OCI-LY1 (cell line): ENCODE data around the gene MYO18A.

ENCODE experiments used
- H2AFZ ChIP-seq: fragments of 200-600 bp; sonication (generic), shearing (Covaris generic); 2 replicates; pipeline ENCODE4 v1.6.0; 2014; ENCODE audit warnings: antibody characterized with exemption, mild to moderate bottlenecking, low read length
- H3F3A ChIP-seq: fragments of 200-600 bp; sonication (generic), shearing (Covaris generic); 2 replicates; pipeline ENCODE4 v1.6.0; 2014; ENCODE audit warnings: mild to moderate bottlenecking, antibody characterized with exemption, low read length, moderate library complexity; ENCODE audit not compliant: insufficient read depth
- H3K27ac ChIP-seq: fragments of 200-600 bp; sonication (generic); 2 replicates; pipeline ENCODE4 v1.5.1; 2014; ENCODE audit warnings: low read length, mixed run types, mild to moderate bottlenecking, low read depth; ENCODE audit not compliant: poor library complexity, severe bottlenecking
- H3K27me3 ChIP-seq: fragments of 200-600 bp; sonication (generic); 2 replicates; pipeline ENCODE4 v1.6.0; 2014; ENCODE audit warnings: antibody characterized with exemption, mild to moderate bottlenecking, low read length, moderate library complexity; ENCODE audit not compliant: insufficient read depth
- H3K36me3 ChIP-seq: fragments of 200-600 bp; sonication (generic); 2 replicates; pipeline ENCODE4 v1.6.1; 2014; ENCODE audit warnings: mild to moderate bottlenecking, antibody characterized with exemption, low read length, moderate library complexity, mixed read lengths; ENCODE audit not compliant: insufficient read depth
- H3K4me1 ChIP-seq: fragments of 200-600 bp; sonication (generic); 2 replicates; pipeline ENCODE4 v1.5.1; 2014; ENCODE audit warnings: mild to moderate bottlenecking, low read length, moderate library complexity; ENCODE audit not compliant: insufficient read depth, severe bottlenecking
- H3K4me2 ChIP-seq: fragments of 200-600 bp; sonication (generic), shearing (Covaris generic); 2 replicates; pipeline ENCODE4 v1.6.1; 2014; ENCODE audit warnings: low read length
- H3K4me3 ChIP-seq: fragments of 200-600 bp; sonication (generic); 2 replicates; pipeline ENCODE4 v1.5.1; 2014; ENCODE audit warnings: low read length, low read depth, mild to moderate bottlenecking, mixed read lengths; ENCODE audit not compliant: poor library complexity, severe bottlenecking
- H3K79me2 ChIP-seq: fragments of 200-600 bp; shearing (Covaris generic); 2 replicates; pipeline ENCODE4 v1.6.1; 2016; ENCODE audit warnings: mixed run types, low read length, mixed read lengths; ENCODE audit not compliant: insufficient read depth
- H3K9ac ChIP-seq: fragments of 200-600 bp; sonication (generic), shearing (Covaris generic); 2 replicates; pipeline ENCODE4 v1.6.1; 2014; ENCODE audit warnings: mild to moderate bottlenecking, low read length, mixed read lengths
- H3K9me2 ChIP-seq: fragments of 200-600 bp; sonication (generic), shearing (Covaris generic); 2 replicates; pipeline ENCODE4 v1.6.1; 2014; ENCODE audit warnings: low read depth, mild to moderate bottlenecking, low read length, mixed read lengths
- H3K9me3 ChIP-seq: fragments of 200-600 bp; shearing (Covaris generic); 2 replicates; pipeline ENCODE4 v1.6.1; 2014; ENCODE audit warnings: low read length, mixed read lengths
- H4K20me1 ChIP-seq: fragments of 200-600 bp; sonication (generic), shearing (Covaris generic); 2 replicates; pipeline ENCODE4 v1.6.0; 2016; ENCODE audit warnings: mild to moderate bottlenecking, low read length; ENCODE audit not compliant: insufficient read depth
- EZH2 ChIP-seq: fragments of 200-600 bp; sonication (generic), shearing (Covaris generic); IDR thresholded peaks from 2 replicates; pipeline ENCODE4 v1.8.0; 2017; ENCODE audit warnings: borderline replicate concordance, mixed run types, mild to moderate bottlenecking, antibody characterized with exemption, low read length, moderate library complexity, mixed read lengths
- TF ChIP-seq, protein P1 (sequence below): fragments of 200-600 bp; sonication (generic), shearing (Covaris generic); IDR thresholded peaks from 2 replicates; pipeline ENCODE4 v1.5.1; 2017; ENCODE audit warnings: mild to moderate bottlenecking, antibody characterized with exemption, low read length, moderate library complexity, mixed read lengths

Gene MYO18A

DNA sequence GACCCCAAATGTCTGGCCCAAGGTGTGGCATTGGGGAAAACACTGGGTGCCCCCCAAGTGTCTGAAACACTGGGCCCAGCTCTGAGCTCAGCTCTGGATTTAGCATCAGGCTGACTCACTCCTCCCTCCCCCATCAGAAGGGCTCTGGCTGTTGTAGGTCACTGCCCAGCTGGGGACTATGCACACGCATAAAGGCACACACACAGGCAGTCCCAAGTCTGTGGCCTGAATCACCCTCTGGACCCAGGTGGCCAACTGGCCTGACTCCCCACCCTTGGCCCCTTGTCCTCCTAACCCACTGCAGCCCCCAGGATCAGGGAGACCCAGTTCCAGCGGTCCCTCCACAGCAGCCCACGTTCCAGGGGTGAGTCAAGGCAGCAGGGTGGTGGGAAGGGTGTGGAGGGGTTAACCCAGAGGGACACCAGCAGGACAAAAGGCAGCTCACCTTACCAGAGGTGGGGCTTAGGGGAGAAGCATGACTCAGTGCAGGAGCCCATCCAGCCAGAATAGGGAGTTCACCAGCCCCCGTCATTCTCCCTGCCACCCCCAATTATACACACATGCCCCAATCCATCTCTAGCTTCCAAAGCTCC is 47.0 kb downstream of the MYO18A start:
- H4K20me1 ChIP-seq, result no peaks in the 10 kb centered on the region
- no peaks in the 10 kb centered on the region for H3K36me3 ChIP-seq
- H3K4me1 ChIP-seq, result peaks cover 5% of the 10 kb centered on the region
- no peaks in the 10 kb centered on the region for H3K9me2 ChIP-seq
- H2AFZ ChIP-seq, result no peak overlapping the region
- no peak overlapping the region for H3K4me2 ChIP-seq
- no peak overlapping the region for H3K4me3 ChIP-seq
- no peak overlapping the region for H3K9ac ChIP-seq
- H3F3A ChIP-seq, result no peaks in the 10 kb centered on the region
- no peaks in the 10 kb centered on the region for H3K27me3 ChIP-seq
- TF ChIP-seq EZH2, result no peak
- TF ChIP-seq, protein P1, sequence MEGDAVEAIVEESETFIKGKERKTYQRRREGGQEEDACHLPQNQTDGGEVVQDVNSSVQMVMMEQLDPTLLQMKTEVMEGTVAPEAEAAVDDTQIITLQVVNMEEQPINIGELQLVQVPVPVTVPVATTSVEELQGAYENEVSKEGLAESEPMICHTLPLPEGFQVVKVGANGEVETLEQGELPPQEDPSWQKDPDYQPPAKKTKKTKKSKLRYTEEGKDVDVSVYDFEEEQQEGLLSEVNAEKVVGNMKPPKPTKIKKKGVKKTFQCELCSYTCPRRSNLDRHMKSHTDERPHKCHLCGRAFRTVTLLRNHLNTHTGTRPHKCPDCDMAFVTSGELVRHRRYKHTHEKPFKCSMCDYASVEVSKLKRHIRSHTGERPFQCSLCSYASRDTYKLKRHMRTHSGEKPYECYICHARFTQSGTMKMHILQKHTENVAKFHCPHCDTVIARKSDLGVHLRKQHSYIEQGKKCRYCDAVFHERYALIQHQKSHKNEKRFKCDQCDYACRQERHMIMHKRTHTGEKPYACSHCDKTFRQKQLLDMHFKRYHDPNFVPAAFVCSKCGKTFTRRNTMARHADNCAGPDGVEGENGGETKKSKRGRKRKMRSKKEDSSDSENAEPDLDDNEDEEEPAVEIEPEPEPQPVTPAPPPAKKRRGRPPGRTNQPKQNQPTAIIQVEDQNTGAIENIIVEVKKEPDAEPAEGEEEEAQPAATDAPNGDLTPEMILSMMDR, result no peak
- no peak overlapping the region for H3K27ac ChIP-seq
- H3K9me3 ChIP-seq, result no peaks in the 10 kb centered on the region
- H3K79me2 ChIP-seq, result no peaks in the 10 kb centered on the region

- Histone ChIP-seq H3K27me3 (no peaks in the 10 kb centered on the region), H3K79me2 (no peaks in the 10 kb centered on the region), H3K9me2 (no peaks in the 10 kb centered on the region), H3K4me3 (no peak overlapping the region), H4K20me1 (no peaks in the 10 kb centered on the region), H3F3A (no peaks in the 10 kb centered on the region), H3K9ac (no peak overlapping the region), H3K27ac (no peak overlapping the region), H3K36me3 (no peaks in the 10 kb centered on the region), H2AFZ (no peak overlapping the region), H3K4me1 (no peaks in the 10 kb centered on the region), H3K9me3 (no peaks in the 10 kb centered on the region), H3K4me2 (no peak overlapping the region)
- TF ChIP-seq EZH2, result no peak
- TF ChIP-seq, protein P1, result no peak
These were observed 48.1 kb downstream of the MYO18A start for GRCh38 chr17:29131814-29132682.

DNA sequence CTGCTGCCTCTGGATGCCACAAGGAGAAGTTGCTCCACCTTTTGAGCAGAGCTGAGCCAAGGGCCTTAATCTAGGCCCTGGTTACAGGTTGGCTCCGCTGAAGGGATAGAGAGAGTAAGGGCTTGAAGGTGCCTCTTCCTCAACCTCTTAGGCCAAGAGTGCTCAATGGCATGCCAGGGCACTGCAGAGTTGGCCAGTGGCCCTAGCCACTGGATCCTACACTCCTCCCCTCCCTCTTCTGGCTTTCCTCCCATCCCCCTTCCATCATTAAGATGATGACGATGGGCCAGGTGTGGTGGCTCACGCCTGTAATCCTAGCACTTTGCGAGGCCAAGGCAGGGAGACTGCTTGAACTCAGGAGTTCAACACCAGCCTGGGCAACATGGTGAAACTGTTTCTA is 50.5 kb downstream of the MYO18A start:
- H3K27me3 ChIP-seq, result no peaks in the 10 kb centered on the region
- H4K20me1 ChIP-seq, result no peaks in the 10 kb centered on the region
- H3K36me3 ChIP-seq, result no peaks in the 10 kb centered on the region
- H3K4me2 ChIP-seq, result no peak overlapping the region
- H2AFZ ChIP-seq, result no peak overlapping the region
- H3F3A ChIP-seq, result no peaks in the 10 kb centered on the region
- H3K9me2 ChIP-seq, result no peaks in the 10 kb centered on the region
- H3K4me3 ChIP-seq, result no peak overlapping the region
- TF ChIP-seq, protein P1, result no peak
- TF ChIP-seq EZH2, result no peak
- no peak overlapping the region for H3K9ac ChIP-seq
- H3K27ac ChIP-seq, result no peak overlapping the region
- no peaks in the 10 kb centered on the region for H3K9me3 ChIP-seq
- H3K79me2 ChIP-seq, result no peaks in the 10 kb centered on the region
- H3K4me1 ChIP-seq, result no peaks in the 10 kb centered on the region
